Measurements from ENCODE around the gene ADAM12. TPM values are rescaled to one million over a fixed set of nuclear protein-coding genes. Genes with fewer than 3 reads are reported as not detected.

The ADAM12 gene
- total RNA-seq, 1 experiment from 2014 or later = 0.24 TPM

GRCh38 chr10:126124668-126125349, 263.5 kb downstream of the ADAM12 start:
- H3K14ac ChIP-seq (ENCODE audit: insufficient read depth, low read length) = no peak overlapping the region
- H3K79me2 ChIP-seq (ENCODE audit: insufficient read depth, low read length) = no peaks in the 10 kb centered on the region

More at GRCh38 chr10:126124668-126125349, 263.5 kb downstream of the ADAM12 start:
- no peaks in the 10 kb centered on the region for H3K27me3 ChIP-seq (ENCODE audit: insufficient read depth, low read length)
- no peak for DNase-seq
- Mint-ChIP-seq H3K4me3 (no peak overlapping the region), H3K27me3 (ENCODE audit: low read depth) (peaks cover 17% of the 10 kb centered on the region), H3K4me1 (peaks cover 19% of the 10 kb centered on the region in 2 experiments), H3K9me3 (peaks cover 0 to 4% of the 10 kb centered on the region in 2 experiments; a peak in 3 of 5 replicates), H3K27ac (no peak overlapping the region), H3K36me3 (ENCODE audit: insufficient read depth in 1 of 3, low read depth in 3 of 3) (no peaks in the 10 kb centered on the region; a peak in 1 of 7 replicates)
- H3K23ac ChIP-seq (ENCODE audit: insufficient read length, low read depth, low read length) = no peak overlapping the region
- no peaks in the 10 kb centered on the region for H4K20me1 ChIP-seq (ENCODE audit: control insufficient read depth, insufficient read depth, insufficient read length)
- no peak overlapping the region for H2AK5ac ChIP-seq (ENCODE audit: insufficient read length, low read length)
- peaks cover 5% of the 10 kb centered on the region; the same call in 1 of the 2 replicates for H3K4me1 ChIP-seq (ENCODE audit: insufficient read depth, low read length)
- H2BK12ac ChIP-seq (ENCODE audit: insufficient read length, low read depth, low read length) = no peak overlapping the region
- no peak for TF ChIP-seq CTCF (conservative IDR thresholded peaks at IDR 0.05)
- no peak overlapping the region for H3K4me2 ChIP-seq (ENCODE audit: insufficient read depth, insufficient read length, low read length)
- WGBS (ENCODE audit: extremely low coverage, insufficient read length, low lambda C conversion rate) = no CpG with 5 or more reads among the region's 9 CpGs
- no peak overlapping the region for H3T11ph ChIP-seq (ENCODE audit: low read length)
- no peak overlapping the region for H3K18ac ChIP-seq (ENCODE audit: insufficient read length, low read depth, low read length)
- no peak overlapping the region for H2BK5ac ChIP-seq (ENCODE audit: insufficient read length, low read length)
- no peak overlapping the region for H4K5ac ChIP-seq (ENCODE audit: insufficient read length, low read depth, low read length)
- H3K9me3 ChIP-seq (ENCODE audit: control insufficient read depth, low read depth, low read length) = no peaks in the 10 kb centered on the region
- H2AFZ ChIP-seq (ENCODE audit: low read length) = no peak overlapping the region
- H2BK120ac ChIP-seq (ENCODE audit: low read depth, low read length, poor library complexity, severe bottlenecking) = no peak overlapping the region
- no peak overlapping the region for H4K91ac ChIP-seq (ENCODE audit: insufficient read length, low read depth, low read length)
- H3K27ac ChIP-seq (ENCODE audit: insufficient read length, low read depth, low read length) = no peak overlapping the region
- H3K9ac ChIP-seq (ENCODE audit: extremely low read depth, insufficient read length, low read length) = no peak overlapping the region
- H3K56ac ChIP-seq (ENCODE audit: insufficient read length, low read depth, low read length) = no peak overlapping the region
- no peak overlapping the region for H3K4ac ChIP-seq (ENCODE audit: low read depth, low read length)
- no peak overlapping the region for H2BK20ac ChIP-seq (ENCODE audit: low read depth, low read length, poor library complexity, severe bottlenecking)
- peaks cover 3% of the 10 kb centered on the region for H3K23me2 ChIP-seq (ENCODE audit: insufficient read length, low read depth, low read length, poor library complexity, severe bottlenecking)
- no peak overlapping the region for H4K8ac ChIP-seq (replicated peaks; ENCODE audit: insufficient read length, low read depth, low read length)
- no peaks in the 10 kb centered on the region for H3K79me1 ChIP-seq (ENCODE audit: insufficient read depth, low read depth, low read length, poor library complexity, severe bottlenecking)
- no peak overlapping the region for H2BK15ac ChIP-seq (ENCODE audit: low read depth, low read length)

Measured in H9 (cell line).